Measurements from ENCODE around the gene TUFT1.
"Not testable (repeated sequence)": the region's sequence is repeated elsewhere in the genome, so short reads cannot be mapped to it uniquely, and the experiment has no call there.

The TUFT1 gene

GRCh38 chr1:151581451-151581850, 41.3 kb downstream of the TUFT1 start:
- no peak for DNase-seq (ENCODE audit: low read depth)

- DNase-seq (ENCODE audit: low read depth) = no peak
These were observed 41.8 kb downstream of the TUFT1 start for GRCh38 chr1:151581921-151582320.

GRCh38 chr1:151583796-151584195, 43.7 kb downstream of the TUFT1 start:
- no peak for DNase-seq (ENCODE audit: low read depth)

GRCh38 chr1:151584278-151584677, 44.2 kb downstream of the TUFT1 start:
- no peak for DNase-seq (ENCODE audit: low read depth)

GRCh38 chr1:151584780-151585179, 44.7 kb downstream of the TUFT1 start:
- DNase-seq (ENCODE audit: low read depth) = no peak

- DNase-seq (ENCODE audit: low read depth) = peak; percentile 59
These were observed 45.5 kb downstream of the TUFT1 start for GRCh38 chr1:151585622-151586021.

- DNase-seq (ENCODE audit: low read depth) = no peak
These were observed 50.9 kb downstream of the TUFT1 start for GRCh38 chr1:151590961-151591360.

- no peak for DNase-seq (ENCODE audit: low read depth)
These were observed 53.6 kb downstream of the TUFT1 start for GRCh38 chr1:151593730-151594129.

- DNase-seq (ENCODE audit: low read depth) = peak; percentile 53
These were observed 54.1 kb downstream of the TUFT1 start for GRCh38 chr1:151594143-151594625.

GRCh38 chr1:151596166-151596953, 56.3 kb downstream of the TUFT1 start:
- DNase-seq (ENCODE audit: low read depth) = no peak

GRCh38 chr1:151602550-151602949, 62.4 kb downstream of the TUFT1 start:
- not testable (repeated sequence) for DNase-seq (ENCODE audit: low read depth)

- DNase-seq (ENCODE audit: low read depth) = no peak
These were observed 64.2 kb downstream of the TUFT1 start for GRCh38 chr1:151604291-151604690.

GRCh38 chr1:151606384-151606783, 66.3 kb downstream of the TUFT1 start:
- DNase-seq (ENCODE audit: low read depth) = no peak

GRCh38 chr1:151606857-151607256, 66.7 kb downstream of the TUFT1 start:
- no peak for DNase-seq (ENCODE audit: low read depth)

- no peak for DNase-seq (ENCODE audit: low read depth)
These were observed 70.0 kb downstream of the TUFT1 start for GRCh38 chr1:151610142-151610541.

- DNase-seq (ENCODE audit: low read depth) = peak; percentile 62
These were observed 71.2 kb downstream of the TUFT1 start for GRCh38 chr1:151611288-151611790.

GRCh38 chr1:151611832-151612500, 71.9 kb downstream of the TUFT1 start, which contains the start of gene SNX27:
SNX27 (plus strand) TSS chr1:151612050; CDS start chr1:151612202, 152 bp downstream.
- DNase-seq (ENCODE audit: low read depth) = peak; percentile 94

- peak; percentile 43 for DNase-seq (ENCODE audit: low read depth)
These were observed 72.6 kb downstream of the TUFT1 start for GRCh38 chr1:151612501-151613281.

- no peak for DNase-seq (ENCODE audit: low read depth)
These were observed 73.2 kb downstream of the TUFT1 start for GRCh38 chr1:151613282-151613780.

GRCh38 chr1:151615711-151616504, 75.8 kb downstream of the TUFT1 start:
- DNase-seq (ENCODE audit: low read depth) = no peak

- peak; percentile 46 for DNase-seq (ENCODE audit: low read depth)
These were observed 76.4 kb downstream of the TUFT1 start for GRCh38 chr1:151616505-151616849.
